ENCODE results near the gene CDC42EP3.

DNA sequence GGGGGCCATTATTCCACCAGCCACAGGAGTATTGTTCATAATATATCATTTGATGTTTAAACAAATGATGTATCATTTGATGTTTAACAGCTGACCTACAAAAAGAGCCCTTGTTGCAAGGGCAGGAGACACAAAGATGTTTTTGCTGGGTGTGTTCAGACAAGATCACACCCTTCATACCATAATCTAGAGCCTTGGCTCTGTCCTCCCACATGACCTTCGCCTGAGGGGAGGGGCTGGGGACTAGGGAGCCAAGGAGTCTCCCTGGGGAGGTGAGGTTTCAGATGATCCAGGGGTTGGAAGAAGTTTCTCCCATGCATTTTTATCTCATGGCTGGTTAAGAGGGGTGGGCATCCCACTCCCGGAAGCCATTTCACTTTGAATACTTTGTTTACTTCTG, 33.5 kb downstream of the CDC42EP3 start:
- no peak for TF ChIP-seq POLR2AphosphoS5 (IDR thresholded peaks at IDR 0.05; ENCODE audit: low read depth)
- TF ChIP-seq, protein P1, sequence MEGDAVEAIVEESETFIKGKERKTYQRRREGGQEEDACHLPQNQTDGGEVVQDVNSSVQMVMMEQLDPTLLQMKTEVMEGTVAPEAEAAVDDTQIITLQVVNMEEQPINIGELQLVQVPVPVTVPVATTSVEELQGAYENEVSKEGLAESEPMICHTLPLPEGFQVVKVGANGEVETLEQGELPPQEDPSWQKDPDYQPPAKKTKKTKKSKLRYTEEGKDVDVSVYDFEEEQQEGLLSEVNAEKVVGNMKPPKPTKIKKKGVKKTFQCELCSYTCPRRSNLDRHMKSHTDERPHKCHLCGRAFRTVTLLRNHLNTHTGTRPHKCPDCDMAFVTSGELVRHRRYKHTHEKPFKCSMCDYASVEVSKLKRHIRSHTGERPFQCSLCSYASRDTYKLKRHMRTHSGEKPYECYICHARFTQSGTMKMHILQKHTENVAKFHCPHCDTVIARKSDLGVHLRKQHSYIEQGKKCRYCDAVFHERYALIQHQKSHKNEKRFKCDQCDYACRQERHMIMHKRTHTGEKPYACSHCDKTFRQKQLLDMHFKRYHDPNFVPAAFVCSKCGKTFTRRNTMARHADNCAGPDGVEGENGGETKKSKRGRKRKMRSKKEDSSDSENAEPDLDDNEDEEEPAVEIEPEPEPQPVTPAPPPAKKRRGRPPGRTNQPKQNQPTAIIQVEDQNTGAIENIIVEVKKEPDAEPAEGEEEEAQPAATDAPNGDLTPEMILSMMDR (conservative IDR thresholded peaks at IDR 0.05; ENCODE audit: low read depth in 2 of 2), result no peak
- TF ChIP-seq EZH2phosphoT487 (IDR thresholded peaks at IDR 0.05; ENCODE audit: unreplicated experiment), result no peak
- TF ChIP-seq, protein P2, sequence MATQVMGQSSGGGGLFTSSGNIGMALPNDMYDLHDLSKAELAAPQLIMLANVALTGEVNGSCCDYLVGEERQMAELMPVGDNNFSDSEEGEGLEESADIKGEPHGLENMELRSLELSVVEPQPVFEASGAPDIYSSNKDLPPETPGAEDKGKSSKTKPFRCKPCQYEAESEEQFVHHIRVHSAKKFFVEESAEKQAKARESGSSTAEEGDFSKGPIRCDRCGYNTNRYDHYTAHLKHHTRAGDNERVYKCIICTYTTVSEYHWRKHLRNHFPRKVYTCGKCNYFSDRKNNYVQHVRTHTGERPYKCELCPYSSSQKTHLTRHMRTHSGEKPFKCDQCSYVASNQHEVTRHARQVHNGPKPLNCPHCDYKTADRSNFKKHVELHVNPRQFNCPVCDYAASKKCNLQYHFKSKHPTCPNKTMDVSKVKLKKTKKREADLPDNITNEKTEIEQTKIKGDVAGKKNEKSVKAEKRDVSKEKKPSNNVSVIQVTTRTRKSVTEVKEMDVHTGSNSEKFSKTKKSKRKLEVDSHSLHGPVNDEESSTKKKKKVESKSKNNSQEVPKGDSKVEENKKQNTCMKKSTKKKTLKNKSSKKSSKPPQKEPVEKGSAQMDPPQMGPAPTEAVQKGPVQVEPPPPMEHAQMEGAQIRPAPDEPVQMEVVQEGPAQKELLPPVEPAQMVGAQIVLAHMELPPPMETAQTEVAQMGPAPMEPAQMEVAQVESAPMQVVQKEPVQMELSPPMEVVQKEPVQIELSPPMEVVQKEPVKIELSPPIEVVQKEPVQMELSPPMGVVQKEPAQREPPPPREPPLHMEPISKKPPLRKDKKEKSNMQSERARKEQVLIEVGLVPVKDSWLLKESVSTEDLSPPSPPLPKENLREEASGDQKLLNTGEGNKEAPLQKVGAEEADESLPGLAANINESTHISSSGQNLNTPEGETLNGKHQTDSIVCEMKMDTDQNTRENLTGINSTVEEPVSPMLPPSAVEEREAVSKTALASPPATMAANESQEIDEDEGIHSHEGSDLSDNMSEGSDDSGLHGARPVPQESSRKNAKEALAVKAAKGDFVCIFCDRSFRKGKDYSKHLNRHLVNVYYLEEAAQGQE (IDR thresholded peaks at IDR 0.05; ENCODE audit: unreplicated experiment), result no peak
- no peak for TF ChIP-seq CREB1 (CRISPR knock-in tag; IDR thresholded peaks at IDR 0.05; ENCODE audit: low read depth)
